Endothelial cell of umbilical vein (primary cell): ENCODE results near the gene MLIP.

ENCODE experiments used
- POLR2A ChIP-seq: IDR thresholded peaks from 2 replicates; pipeline ENCODE4 v1.6.1; 2012; ENCODE audit warnings: low read depth, mild to moderate bottlenecking, control low read depth, low read length
- POLR2AphosphoS5 ChIP-seq: IDR thresholded peaks from 2 replicates; pipeline ENCODE4 v1.6.1; 2012; ENCODE audit warnings: low read depth, mild to moderate bottlenecking, control low read depth, low read length, moderate library complexity; ENCODE audit not compliant: insufficient read depth
- TF ChIP-seq, protein P1 (sequence below), 2 donors: IDR thresholded peaks; 1 replicate in 1 of 2; 2 replicates in 1 of 2; pipeline ENCODE4 v1.5.1; 2011; ENCODE audit warnings: low read length in 2 of 2, mild to moderate bottlenecking in 2 of 2, moderate library complexity in 2 of 2, control low read depth in 1 of 2, inconsistent platforms in 1 of 2, low read depth in 1 of 2; ENCODE audit not compliant: insufficient read depth in 1 of 2; ENCODE audit errors: extremely low read depth in 1 of 2

- TF ChIP-seq, protein P1, sequence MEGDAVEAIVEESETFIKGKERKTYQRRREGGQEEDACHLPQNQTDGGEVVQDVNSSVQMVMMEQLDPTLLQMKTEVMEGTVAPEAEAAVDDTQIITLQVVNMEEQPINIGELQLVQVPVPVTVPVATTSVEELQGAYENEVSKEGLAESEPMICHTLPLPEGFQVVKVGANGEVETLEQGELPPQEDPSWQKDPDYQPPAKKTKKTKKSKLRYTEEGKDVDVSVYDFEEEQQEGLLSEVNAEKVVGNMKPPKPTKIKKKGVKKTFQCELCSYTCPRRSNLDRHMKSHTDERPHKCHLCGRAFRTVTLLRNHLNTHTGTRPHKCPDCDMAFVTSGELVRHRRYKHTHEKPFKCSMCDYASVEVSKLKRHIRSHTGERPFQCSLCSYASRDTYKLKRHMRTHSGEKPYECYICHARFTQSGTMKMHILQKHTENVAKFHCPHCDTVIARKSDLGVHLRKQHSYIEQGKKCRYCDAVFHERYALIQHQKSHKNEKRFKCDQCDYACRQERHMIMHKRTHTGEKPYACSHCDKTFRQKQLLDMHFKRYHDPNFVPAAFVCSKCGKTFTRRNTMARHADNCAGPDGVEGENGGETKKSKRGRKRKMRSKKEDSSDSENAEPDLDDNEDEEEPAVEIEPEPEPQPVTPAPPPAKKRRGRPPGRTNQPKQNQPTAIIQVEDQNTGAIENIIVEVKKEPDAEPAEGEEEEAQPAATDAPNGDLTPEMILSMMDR (IDR thresholded peaks at IDR 0.05; ENCODE audit: extremely low read depth in 1 of 2, insufficient read depth in 1 of 2, low read depth in 1 of 2, low read length in 2 of 2): no peak
- TF ChIP-seq POLR2AphosphoS5 (no peak), POLR2A (no peak)
Observed at GRCh38 chr6:54115966-54116365, 4.7 kb downstream of the MLIP start.
